Lower leg skin (tissue), 3 donors: Measurements from ENCODE around the gene PSG5.
"Not testable (repeated sequence)": the region's sequence is repeated elsewhere in the genome, so short reads cannot be mapped to it uniquely, and the experiment has no call there.

Experiments
- CTCF ChIP-seq, 3 donors: fragments of 450-650 bp; IDR thresholded peaks; one replicate each; pipeline ENCODE4 v1.5.1; 2016; ENCODE audit warnings: antibody characterized with exemption in 3 of 3, mild to moderate bottlenecking in 3 of 3, moderate library complexity in 2 of 3
- POLR2A ChIP-seq, 2 donors: fragments of 450-650 bp; IDR thresholded peaks; one replicate each; pipeline ENCODE4 v1.6.1; 2016 to 2017; ENCODE audit warnings: antibody characterized with exemption in 2 of 2, mild to moderate bottlenecking in 1 of 2, moderate library complexity in 1 of 2

GRCh38 chr19:43203611-43204010 is 17.3 kb upstream of the PSG5 start:
- not testable (repeated sequence) for TF ChIP-seq CTCF, POLR2A (IDR thresholded peaks at IDR 0.05)
